Measurements from ENCODE around the gene INAVA.

DNA sequence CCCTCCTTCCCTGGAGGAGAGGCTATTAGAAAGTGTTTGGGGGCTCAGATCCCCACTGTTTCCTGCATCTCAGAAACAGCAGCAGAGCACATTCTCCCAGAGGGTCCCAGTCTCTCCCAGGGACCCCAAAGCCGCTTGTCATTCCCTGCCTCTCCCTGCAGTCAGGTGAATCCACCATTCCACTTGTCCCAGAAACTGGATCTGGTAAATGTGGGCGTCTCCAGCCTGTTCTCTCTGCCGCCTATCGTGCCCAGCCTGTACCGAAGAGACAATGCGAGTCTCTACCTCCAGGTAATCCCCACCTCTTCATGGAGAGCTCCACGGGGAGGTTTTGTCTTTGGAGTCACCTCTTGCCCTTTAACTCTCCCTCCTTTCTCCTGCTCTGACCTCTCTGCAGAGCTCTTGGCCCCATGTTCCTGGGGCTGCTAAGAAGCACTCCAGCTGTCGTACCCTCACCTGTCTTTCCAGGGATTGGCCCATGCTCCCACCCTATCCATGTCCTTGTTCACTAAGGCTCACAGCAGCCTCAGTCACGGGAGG, 26.9 kb downstream of the INAVA start:
- TF ChIP-seq POLR2A (IDR thresholded peaks at IDR 0.05; ENCODE audit: low read length) (no peak), GATA1 (IDR thresholded peaks at IDR 0.05; ENCODE audit: low read depth, low read length) (no peak)

Measured in erythroblast (primary cell).